ENCODE measurements around the gene MRPL43. TPM values are rescaled to one million over a fixed set of nuclear protein-coding genes. Genes with fewer than 3 reads are reported as not detected.

MRPL43 gene
- total RNA-seq, 2 donors from 2014 or later: 68.9 to 72.8 TPM

DNA sequence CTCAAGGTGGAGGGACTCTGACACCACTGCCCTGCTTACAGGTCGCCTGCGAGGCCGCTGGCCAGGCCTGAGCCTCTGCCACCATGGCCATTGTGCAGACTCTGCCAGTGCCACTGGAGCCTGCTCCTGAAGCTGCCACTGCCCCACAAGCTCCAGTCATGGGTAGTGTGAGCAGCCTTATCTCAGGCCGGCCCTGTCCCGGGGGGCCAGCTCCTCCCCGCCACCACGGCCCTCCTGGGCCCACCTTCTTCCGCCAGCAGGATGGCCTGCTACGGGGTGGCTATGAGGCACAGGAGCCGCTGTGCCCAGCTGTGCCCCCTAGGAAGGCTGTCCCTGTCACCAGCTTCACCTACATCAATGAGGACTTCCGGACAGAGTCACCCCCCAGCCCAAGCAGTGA, 15.2 kb upstream of the MRPL43 start:
- Mint-ChIP-seq H3K4me1 (peaks cover 12% of the 10 kb centered on the region), H3K27ac (no peak overlapping the region), H3K9me3 (no peaks in the 10 kb centered on the region), H3K27me3 (ENCODE audit: insufficient read depth) (no peaks in the 10 kb centered on the region), H3K36me3 (ENCODE audit: low read depth) (peaks cover 26% of the 10 kb centered on the region), H3K4me3 (no peak overlapping the region)
- TF ChIP-seq CTCF (conservative IDR thresholded peaks at IDR 0.05): no peak
- no peak for DNase-seq
- H3K9me3 ChIP-seq (ENCODE audit: control insufficient read depth, low read length): no peaks in the 10 kb centered on the region
- H3K27me3 ChIP-seq (ENCODE audit: control insufficient read depth, insufficient read depth, low read length, poor library complexity, severe bottlenecking): no peaks in the 10 kb centered on the region
- 82 to 90% methylated on average over 2 to 11 of the region's 11 CpGs for WGBS, 2 experiments (ENCODE audit: insufficient coverage in 1 of 2, insufficient read length in 1 of 2)
- no peak overlapping the region for H3K27ac ChIP-seq (ENCODE audit: low read depth, low read length)
- H3K4me3 ChIP-seq (ENCODE audit: low read length): no peak overlapping the region
- peaks cover 41% of the 10 kb centered on the region for H3K36me3 ChIP-seq (ENCODE audit: control insufficient read depth, insufficient read depth, low read length)
- no peak overlapping the region for H3K9ac ChIP-seq (ENCODE audit: extremely low read depth, low read length, poor library complexity, severe bottlenecking)
- no peaks in the 10 kb centered on the region for H3K4me1 ChIP-seq (ENCODE audit: control insufficient read depth, insufficient read depth, low read length)

- peaks cover 13% of the 10 kb centered on the region for H3K4me1 Mint-ChIP-seq
- no peak for DNase-seq
- no peak for TF ChIP-seq CTCF (conservative IDR thresholded peaks at IDR 0.05)
- WGBS, 2 experiments (ENCODE audit: insufficient coverage in 1 of 2, insufficient read length in 1 of 2): 85 to 94% methylated on average over 5 of the region's 5 CpGs
- Histone ChIP-seq H3K4me1 (ENCODE audit: control insufficient read depth, insufficient read depth, low read length) (no peaks in the 10 kb centered on the region), H3K27me3 (ENCODE audit: control insufficient read depth, insufficient read depth, low read length, poor library complexity, severe bottlenecking) (no peaks in the 10 kb centered on the region), H3K9ac (ENCODE audit: extremely low read depth, low read length, poor library complexity, severe bottlenecking) (no peak overlapping the region), H3K9me3 (ENCODE audit: control insufficient read depth, low read length) (no peaks in the 10 kb centered on the region), H3K27ac (ENCODE audit: low read depth, low read length) (no peak overlapping the region), H3K4me3 (ENCODE audit: low read length) (no peak overlapping the region), H3K36me3 (ENCODE audit: control insufficient read depth, insufficient read depth, low read length) (peaks cover 41% of the 10 kb centered on the region)
- no peak overlapping the region for H3K27ac Mint-ChIP-seq
- no peaks in the 10 kb centered on the region for H3K9me3 Mint-ChIP-seq
- H3K4me3 Mint-ChIP-seq: peak overlapping the region; percentile 67
- H3K27me3 Mint-ChIP-seq (ENCODE audit: insufficient read depth): no peaks in the 10 kb centered on the region
- H3K36me3 Mint-ChIP-seq (ENCODE audit: low read depth): peaks cover 26% of the 10 kb centered on the region
Measured at GRCh38 chr10:101001659-101002035, 14.3 kb upstream of the MRPL43 start.

DNA sequence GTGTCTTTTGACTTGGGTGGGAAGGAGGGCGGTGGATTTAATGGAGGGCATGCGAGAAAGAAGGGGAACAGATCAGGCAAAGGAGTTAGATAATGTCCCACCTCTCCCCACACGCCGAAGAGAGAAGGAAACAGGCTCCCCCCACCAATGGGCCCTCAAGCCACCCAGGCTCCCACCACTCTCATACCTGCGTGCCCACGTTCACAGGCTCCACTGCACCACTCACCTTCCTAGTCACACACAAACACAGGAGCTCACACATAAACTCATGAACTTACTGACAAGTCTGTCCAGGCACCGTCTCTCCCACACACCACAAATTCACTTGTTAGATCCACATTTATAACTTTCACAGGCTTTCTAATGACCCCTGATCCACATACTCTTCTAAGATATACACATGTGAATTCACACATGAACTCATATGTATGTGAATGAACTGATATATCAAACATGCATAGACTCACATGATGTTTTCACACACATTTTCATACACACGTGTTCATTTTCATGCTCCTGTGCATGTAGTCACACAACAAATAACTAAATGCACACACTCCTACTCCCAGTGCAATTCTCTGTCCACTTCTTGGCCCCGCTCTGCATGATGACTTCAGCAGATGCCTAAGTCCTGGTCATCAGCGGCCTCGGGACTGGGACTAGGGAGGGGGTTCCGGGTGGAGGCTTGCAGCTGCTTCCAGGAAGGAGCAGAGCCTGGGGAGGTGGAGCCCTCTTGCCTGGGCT, 13.8 kb upstream of the MRPL43 start:
- no peak for TF ChIP-seq CTCF (conservative IDR thresholded peaks at IDR 0.05)
- H3K9ac ChIP-seq (ENCODE audit: extremely low read depth, low read length, poor library complexity, severe bottlenecking): peak overlapping the region; percentile 77
- no peaks in the 10 kb centered on the region for H3K27me3 Mint-ChIP-seq (ENCODE audit: insufficient read depth)
- H3K9me3 ChIP-seq (ENCODE audit: control insufficient read depth, low read length): no peaks in the 10 kb centered on the region
- peak overlapping the region; percentile 20 for H3K27ac Mint-ChIP-seq
- H3K27me3 ChIP-seq (ENCODE audit: control insufficient read depth, insufficient read depth, low read length, poor library complexity, severe bottlenecking): no peaks in the 10 kb centered on the region
- H3K36me3 Mint-ChIP-seq (ENCODE audit: low read depth): peaks cover 23% of the 10 kb centered on the region
- H3K4me3 ChIP-seq (ENCODE audit: low read length): peak overlapping the region; percentile 95
- peak overlapping the region; percentile 67 for H3K4me3 Mint-ChIP-seq
- peak; percentile 62 for DNase-seq
- no peak overlapping the region for H3K27ac ChIP-seq (ENCODE audit: low read depth, low read length)
- peaks cover 36% of the 10 kb centered on the region for H3K36me3 ChIP-seq (ENCODE audit: control insufficient read depth, insufficient read depth, low read length)
- WGBS, 2 experiments (ENCODE audit: insufficient coverage in 1 of 2, insufficient read length in 1 of 2): 82 to 83% methylated on average over 5 to 12 of the region's 12 CpGs
- peaks cover 3% of the 10 kb centered on the region for H3K4me1 ChIP-seq (ENCODE audit: control insufficient read depth, insufficient read depth, low read length)
- no peaks in the 10 kb centered on the region for H3K9me3 Mint-ChIP-seq
- peaks cover 18% of the 10 kb centered on the region for H3K4me1 Mint-ChIP-seq

All from endodermal cell (in vitro differentiated cells).